Activated CD4-positive, alpha-beta T cell treated with anti-CD3 and anti-CD28 coated beads for 1 hour (primary cell): ENCODE data around the gene EFCAB13.

Experiments used
- DNase-seq: peaks from one replicate; pipeline ENCODE4 v3.0.0-alpha.2; 2020

EFCAB13 gene

GRCh38 chr17:47323382-47324223 is at the start of gene EFCAB13:
Gene EFCAB13, plus strand, starts transcription at chr17:47323955. Its CDS starts 4,399 bp downstream, at chr17:47328354.
- DNase-seq, result peak; percentile 66

GRCh38 chr17:47274319-47275069 is 49.3 kb upstream of the EFCAB13 start:
- DNase-seq, result no peak

- DNase-seq, result no peak
These were observed 48.3 kb upstream of the EFCAB13 start for GRCh38 chr17:47275245-47275984.

GRCh38 chr17:47276444-47276843 is 47.3 kb upstream of the EFCAB13 start:
- DNase-seq, result no peak

GRCh38 chr17:47276868-47277267 is 46.9 kb upstream of the EFCAB13 start:
- no peak for DNase-seq

GRCh38 chr17:47277921-47278320 is 45.8 kb upstream of the EFCAB13 start:
- DNase-seq, result no peak

- DNase-seq, result no peak
These were observed 45.2 kb upstream of the EFCAB13 start for GRCh38 chr17:47278561-47278960.

GRCh38 chr17:47279062-47279801 is 44.5 kb upstream of the EFCAB13 start:
- no peak for DNase-seq

- DNase-seq, result no peak
These were observed 43.5 kb upstream of the EFCAB13 start for GRCh38 chr17:47280072-47280811.

GRCh38 chr17:47281216-47281615 is 42.5 kb upstream of the EFCAB13 start:
- no peak for DNase-seq

GRCh38 chr17:47285003-47285402 is 38.8 kb upstream of the EFCAB13 start:
- DNase-seq, result no peak

- DNase-seq, result no peak
These were observed 37.4 kb upstream of the EFCAB13 start for GRCh38 chr17:47286198-47286914.

- no peak for DNase-seq
These were observed 36.7 kb upstream of the EFCAB13 start for GRCh38 chr17:47287068-47287467.

- no peak for DNase-seq
These were observed 36.1 kb upstream of the EFCAB13 start for GRCh38 chr17:47287639-47288038.

GRCh38 chr17:47288531-47289116 is 35.1 kb upstream of the EFCAB13 start:
- DNase-seq, result no peak

GRCh38 chr17:47289302-47289701 is 34.5 kb upstream of the EFCAB13 start:
- no peak for DNase-seq

- DNase-seq, result no peak
These were observed 32.9 kb upstream of the EFCAB13 start for GRCh38 chr17:47290870-47291241.

- DNase-seq, result no peak
These were observed 32.4 kb upstream of the EFCAB13 start for GRCh38 chr17:47291242-47291873.

GRCh38 chr17:47292206-47292605 is 31.5 kb upstream of the EFCAB13 start:
- DNase-seq, result no peak
